VCaP (cell line): ENCODE data around the gene YEATS2.
A peak's percentile ranks its signal among the peaks of the same experiment; 100 is the strongest.

ENCODE experiments used
- H3K27ac ChIP-seq: fragments of 450-650 bp; 2 replicates; pipeline ENCODE4 v1.5.1; 2017
- CTCF ChIP-seq: fragments of 450-650 bp; conservative IDR thresholded peaks from 2 replicates; pipeline ENCODE4 v1.5.1; 2017; ENCODE audit warnings: mild to moderate bottlenecking, moderate library complexity

YEATS2 gene

GRCh38 chr3:183845608-183846288, 148.2 kb downstream of the YEATS2 start:
- peak overlapping the region; percentile 86 for H3K27ac ChIP-seq
- no peak for TF ChIP-seq CTCF

- TF ChIP-seq CTCF, result no peak
- H3K27ac ChIP-seq, result no peak overlapping the region
Measured at GRCh38 chr3:183854318-183855035, 156.9 kb downstream of the YEATS2 start.

- TF ChIP-seq CTCF, result no peak
- no peak overlapping the region for H3K27ac ChIP-seq
Measured at GRCh38 chr3:183857863-183858262, 160.3 kb downstream of the YEATS2 start.
